Measurements from ENCODE around the gene TC2N.
"Not testable (repeated sequence)": the region's sequence is repeated elsewhere in the genome, so short reads cannot be mapped to it uniquely, and the experiment has no call there.

The TC2N gene

GRCh38 chr14:91751719-91752118, 115.6 kb downstream of the TC2N start:
- no peak for DNase-seq

DNA sequence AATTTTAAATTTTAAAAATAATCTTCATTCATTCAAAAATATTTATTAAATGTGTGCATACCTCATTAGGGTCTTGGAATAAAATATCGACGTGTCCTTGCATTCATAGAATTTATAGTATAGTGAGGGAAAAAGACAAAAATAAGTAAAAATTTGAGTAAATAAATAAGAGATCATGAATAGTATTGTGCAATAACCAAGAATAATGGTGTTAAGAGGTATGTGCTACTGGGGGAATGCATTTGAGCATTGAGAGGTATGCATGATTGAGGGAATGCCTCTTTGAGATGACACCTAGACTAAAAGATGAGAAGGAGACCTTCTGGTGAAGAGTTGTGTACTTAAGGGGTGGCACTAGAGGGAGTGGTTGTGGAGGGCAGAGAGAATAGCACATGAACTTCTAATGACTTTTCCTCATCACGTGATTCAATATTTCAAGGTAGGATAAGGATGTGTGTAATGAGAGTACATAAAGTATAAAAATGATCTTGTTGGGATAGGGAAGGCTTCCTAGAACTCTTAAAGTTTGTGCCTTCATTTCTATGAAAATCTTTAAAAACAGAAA, 116.6 kb downstream of the TC2N start:
- no peak for DNase-seq

- DNase-seq: no peak
These were observed 117.5 kb downstream of the TC2N start for GRCh38 chr14:91749868-91750267.

- no peak for DNase-seq
These were observed 119.3 kb downstream of the TC2N start for GRCh38 chr14:91748049-91748448.

- no peak for DNase-seq
These were observed 122.0 kb downstream of the TC2N start for GRCh38 chr14:91745344-91745743.

- DNase-seq: no peak
These were observed 123.3 kb downstream of the TC2N start for GRCh38 chr14:91744068-91744480.

DNA sequence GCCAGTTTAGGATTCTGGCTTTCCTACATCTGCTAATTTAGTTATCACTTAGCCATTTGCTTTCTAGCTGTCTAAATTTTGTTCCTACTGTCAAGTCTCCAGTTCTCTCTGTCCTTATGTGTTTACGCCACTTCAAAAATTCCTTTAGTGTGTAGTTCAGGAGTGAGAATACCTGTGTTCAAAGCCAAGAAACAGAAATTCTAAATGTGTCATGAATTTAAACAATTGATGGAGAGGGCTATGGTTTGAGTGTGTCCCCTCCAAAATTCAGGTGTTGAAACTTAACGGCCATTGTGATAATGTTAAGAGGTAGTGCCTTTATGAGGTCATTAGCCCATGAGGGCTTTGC, 124.1 kb downstream of the TC2N start:
- DNase-seq: no peak

- no peak for DNase-seq
These were observed 124.6 kb downstream of the TC2N start for GRCh38 chr14:91742621-91743304.

DNA sequence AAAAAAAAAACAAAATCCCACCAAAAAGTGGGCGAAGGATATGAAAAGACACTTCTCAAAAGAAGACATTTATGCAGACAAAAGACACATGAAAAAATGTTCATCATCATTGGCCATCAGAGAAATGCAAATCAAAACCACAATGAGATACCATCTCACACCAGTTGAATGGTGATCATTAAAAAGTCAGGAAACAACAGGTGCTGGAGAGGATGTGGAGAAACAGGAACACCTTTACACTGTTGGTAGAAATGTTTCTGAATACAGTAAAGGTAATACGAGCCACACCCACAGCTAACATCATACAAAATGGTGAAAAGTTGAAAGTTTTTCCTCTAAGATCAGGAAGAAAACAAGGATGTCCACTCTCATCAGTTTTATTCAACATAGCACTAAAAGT, 127.5 kb downstream of the TC2N start:
- DNase-seq: not testable (repeated sequence)

- no peak for DNase-seq
These were observed 129.7 kb downstream of the TC2N start for GRCh38 chr14:91737619-91738018.

DNA sequence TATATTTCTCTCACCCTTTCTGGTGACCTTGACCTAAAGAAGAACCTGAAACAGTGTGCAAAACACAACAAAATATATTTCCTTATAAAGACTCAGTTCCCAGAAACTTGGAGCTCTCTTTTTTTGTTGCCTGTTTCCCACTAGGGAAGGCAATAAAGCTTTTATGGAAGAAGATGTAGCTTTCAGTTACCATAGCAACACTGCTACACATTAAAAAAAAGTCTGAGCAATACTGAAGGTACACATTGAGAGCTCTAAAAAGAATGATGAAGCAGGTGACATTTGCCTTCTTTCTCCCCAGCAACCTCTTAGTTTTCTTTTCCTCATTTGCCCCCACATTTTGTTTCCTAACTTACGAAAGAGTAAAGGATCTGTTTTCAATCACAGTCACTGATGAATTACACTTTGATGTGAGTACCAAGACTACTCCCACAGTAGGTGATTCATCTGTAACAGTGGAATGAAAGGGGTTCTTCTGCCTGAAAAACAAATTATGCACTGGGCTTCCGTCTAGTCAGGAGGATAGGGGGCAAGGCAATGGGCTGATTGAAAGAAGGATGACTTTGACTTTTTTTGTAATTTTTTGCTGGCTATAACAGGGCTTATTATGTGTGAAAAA, 134.4 kb downstream of the TC2N start:
- DNase-seq: no peak

DNA sequence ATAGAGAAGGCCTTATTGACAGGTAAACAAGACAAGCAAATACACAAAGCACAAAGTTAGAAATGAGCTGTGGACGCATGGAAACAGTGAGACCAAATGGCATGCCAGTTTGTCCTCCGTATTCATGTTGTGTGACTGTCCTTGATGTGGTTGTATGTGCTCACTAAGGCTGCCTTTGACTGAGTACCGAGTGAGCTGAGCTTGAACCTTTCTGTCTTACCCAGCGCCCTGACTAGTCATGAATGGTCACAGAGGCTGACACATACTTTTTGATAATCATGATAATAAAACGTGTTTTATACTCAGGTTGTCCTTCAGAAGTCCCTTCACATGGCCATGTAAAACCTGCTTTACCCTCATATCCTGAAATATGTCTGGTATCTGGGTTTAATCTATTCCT, 134.9 kb downstream of the TC2N start:
- no peak for DNase-seq

GRCh38 chr14:91731986-91732385, 135.3 kb downstream of the TC2N start, which contains the start of gene CATSPERB:
Gene CATSPERB, minus strand, starts transcription at chr14:91732086. Its CDS starts 2,607 bp downstream, at chr14:91729479.
- no peak for DNase-seq

GRCh38 chr14:91731018-91731417, 136.3 kb downstream of the TC2N start:
- no peak for DNase-seq

DNA sequence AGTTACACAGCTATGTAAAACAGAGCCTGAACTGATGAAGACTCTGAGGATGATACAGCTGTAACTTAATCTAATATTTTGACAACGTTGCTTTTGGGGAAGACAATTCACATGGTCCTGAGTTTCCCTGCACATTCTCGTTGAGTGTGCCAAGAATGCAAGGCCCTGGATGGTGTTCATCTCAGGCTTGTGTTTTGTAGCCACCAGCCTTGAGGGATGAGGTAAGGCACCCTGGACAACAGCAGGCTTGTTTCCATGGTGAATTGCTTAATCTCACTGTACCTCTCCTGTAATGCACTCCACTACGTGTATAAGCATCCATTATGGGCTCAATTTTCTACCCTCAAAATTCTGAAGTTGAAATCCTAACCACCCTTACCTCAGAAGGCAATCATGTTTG, 137.6 kb downstream of the TC2N start:
- no peak for DNase-seq

All from SHP77 (cell line).